Stimulated activated CD8-positive, alpha-beta memory T cell treated with anti-CD3 and anti-CD28 coated beads, Interleukin-7, amount 100 ng/mL, for 1 hour (primary cell): ENCODE results near the gene MLC1.

Source experiments
- DNase-seq, 2 donors: peaks; one replicate each; pipeline ENCODE4 v3.0.0-alpha.2; 2020; ENCODE audit warnings: low read depth in 2 of 2

Gene MLC1

DNA sequence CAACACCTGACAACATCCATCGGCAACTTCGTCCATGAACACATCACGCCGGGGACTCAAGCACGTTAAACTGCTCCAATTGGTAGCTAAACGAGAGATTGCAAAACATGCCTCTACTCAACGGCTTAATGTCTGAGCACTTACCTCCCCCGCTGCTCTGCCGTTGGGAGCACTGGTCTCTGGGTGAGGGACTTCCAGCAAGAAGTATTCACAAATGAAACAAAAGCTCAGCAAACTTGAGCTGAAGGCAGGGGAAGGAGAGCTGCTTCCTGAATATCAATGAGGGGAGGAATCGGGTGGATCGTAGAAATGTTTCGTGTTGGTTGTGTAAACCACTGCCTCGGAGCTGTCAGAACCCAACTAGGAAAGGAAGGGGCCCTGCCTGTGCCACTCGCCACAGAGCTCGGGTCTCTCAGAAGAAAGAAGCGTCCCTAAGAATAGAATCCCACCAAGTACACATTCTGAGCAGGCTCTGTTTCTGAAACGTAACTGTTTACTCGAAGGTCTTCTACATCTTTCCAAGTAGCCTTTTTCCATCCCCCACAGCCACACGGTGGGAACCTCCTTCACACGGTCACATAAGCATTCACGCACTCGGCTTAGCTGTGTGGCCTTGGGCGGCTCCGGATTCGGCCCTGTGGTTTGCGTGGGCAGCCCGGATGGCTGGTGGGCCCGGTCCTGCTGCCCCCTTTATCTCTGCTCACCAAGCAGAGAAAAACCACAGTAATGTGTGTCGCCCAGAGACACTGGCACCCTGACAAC lies at the start of gene MLC1:
TSS of gene MLC1 (minus strand) at position 216 of the 762 bp plus-strand sequence. CDS start 524 bp downstream, outside the sequence.
- DNase-seq, result no peak

GRCh38 chr22:50134481-50134880 lies 49.3 kb upstream of the MLC1 start:
- DNase-seq, result no peak

GRCh38 chr22:50131894-50132293 lies 46.7 kb upstream of the MLC1 start:
- DNase-seq, result no peak

GRCh38 chr22:50129121-50129736 lies 44.0 kb upstream of the MLC1 start:
- no peak for DNase-seq

- DNase-seq, result no peak
These were observed 39.8 kb upstream of the MLC1 start for GRCh38 chr22:50125029-50125428.

DNA sequence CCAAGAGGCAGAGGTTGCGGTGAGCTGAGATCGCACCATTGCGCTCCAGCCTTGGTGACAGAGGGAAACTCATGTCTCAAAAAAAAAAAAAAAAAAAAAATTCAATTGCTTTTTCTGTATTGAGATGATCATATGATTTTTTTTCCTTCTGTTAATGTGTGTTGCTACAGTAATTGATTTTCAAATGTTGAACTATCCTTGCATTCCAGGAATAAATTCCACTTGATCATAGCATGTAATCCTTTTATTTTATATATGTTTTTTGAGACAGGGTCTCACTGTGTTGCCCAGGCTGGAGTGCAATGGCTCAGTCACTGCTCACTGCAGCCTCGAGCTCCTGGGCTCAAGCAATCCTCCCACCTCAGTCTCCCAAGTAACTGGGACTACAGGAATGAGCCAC lies 37.9 kb upstream of the MLC1 start:
- no peak for DNase-seq

DNA sequence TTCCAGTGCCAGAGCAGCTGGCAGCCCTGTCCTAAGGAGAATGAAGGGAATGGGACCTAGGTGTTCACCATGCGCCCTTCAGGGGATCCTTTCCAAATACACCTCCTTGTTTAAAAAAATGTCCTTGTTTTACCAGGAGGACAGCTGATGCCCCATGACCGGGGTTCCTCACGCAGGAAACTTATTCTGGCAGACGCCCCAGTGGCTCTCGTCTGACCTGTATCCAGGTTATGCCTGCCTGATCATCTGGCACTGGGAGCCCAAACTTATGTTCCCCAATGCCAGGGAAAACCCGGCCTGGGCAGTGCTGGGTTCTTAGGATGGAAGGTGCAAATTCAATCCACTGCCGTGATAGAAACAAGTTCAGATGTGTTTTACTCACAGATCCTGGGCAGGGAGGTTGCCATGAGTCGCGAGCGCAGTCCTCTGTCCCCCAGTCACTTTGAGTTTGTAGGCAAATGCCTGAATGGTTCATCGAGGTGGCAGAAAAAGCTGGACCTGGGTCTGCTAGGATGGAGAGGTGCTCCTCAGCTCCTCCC lies 36.0 kb upstream of the MLC1 start:
- DNase-seq, result no peak

DNA sequence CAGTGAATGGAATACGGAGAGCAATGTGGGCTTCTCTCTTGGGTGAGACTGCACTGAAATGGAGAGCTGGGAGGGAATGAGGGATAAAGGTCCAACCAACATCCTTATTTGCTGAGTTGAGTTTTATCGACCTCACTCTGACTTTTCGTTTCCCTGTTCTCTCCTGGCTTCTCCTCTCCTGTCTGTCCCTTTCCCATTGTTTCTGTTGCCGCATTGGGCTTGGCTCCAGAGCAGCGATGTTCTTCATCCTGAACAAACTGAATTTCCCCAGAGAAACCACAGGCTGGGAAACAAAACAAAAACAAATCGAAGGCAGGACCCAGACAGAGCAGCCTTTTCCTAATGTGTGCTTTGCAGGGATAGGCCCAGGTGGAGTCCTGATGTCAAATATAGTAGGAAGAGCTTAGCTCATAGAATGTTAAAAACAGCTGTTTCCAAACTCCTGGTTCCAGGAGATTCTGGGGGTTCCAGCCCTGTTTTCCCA lies 34.6 kb upstream of the MLC1 start:
- no peak for DNase-seq

GRCh38 chr22:50119169-50119767 lies 34.0 kb upstream of the MLC1 start:
- DNase-seq, result no peak

DNA sequence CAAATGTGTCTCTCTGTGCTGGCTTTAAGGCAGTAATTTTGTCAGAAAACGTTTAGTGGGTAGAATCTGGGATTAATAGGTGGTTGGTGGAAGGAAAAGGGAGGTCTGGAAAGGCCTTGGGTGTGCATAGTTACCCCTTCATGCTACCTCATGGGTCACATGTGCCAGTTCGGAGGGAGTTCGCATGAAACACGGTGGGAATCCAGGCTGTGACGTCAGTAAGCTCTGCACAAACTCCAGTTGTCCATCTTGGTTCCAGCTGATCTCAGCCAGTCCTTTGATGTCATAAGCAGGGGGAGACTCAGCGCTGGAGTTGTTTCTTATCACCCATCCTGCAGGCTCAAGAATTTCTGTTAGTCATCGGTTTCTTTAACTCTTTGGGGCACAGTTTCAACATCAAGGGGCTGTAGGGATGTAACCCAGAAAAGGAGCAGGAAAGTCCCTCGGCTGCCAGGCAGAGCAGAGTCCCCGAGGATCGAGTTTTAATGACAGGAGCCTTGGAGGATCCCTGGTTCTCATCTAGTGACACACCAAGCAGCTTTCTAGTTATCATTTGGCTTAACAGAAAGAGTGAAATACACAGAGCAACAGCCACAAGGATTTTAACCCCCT lies 33.4 kb upstream of the MLC1 start:
- DNase-seq, result no peak

DNA sequence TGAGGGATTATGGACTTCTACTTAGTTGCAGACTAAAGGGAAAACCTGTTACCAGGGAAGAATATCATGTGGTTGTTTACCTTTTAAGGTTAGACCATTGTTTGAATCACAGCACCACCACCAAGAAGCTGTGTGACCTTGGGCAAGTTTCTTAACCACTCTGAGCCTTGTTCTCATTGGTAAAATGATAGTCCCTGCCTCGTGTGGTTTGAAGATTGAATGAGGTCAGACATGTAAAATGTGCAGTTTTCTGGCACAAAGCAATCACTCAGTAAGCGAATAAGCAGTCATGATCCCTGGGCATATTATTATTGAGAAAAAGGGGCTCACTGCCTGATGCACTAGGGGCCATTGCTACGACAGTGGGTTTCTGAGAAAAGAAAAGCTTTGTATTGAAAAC lies 32.9 kb upstream of the MLC1 start:
- no peak for DNase-seq

DNA sequence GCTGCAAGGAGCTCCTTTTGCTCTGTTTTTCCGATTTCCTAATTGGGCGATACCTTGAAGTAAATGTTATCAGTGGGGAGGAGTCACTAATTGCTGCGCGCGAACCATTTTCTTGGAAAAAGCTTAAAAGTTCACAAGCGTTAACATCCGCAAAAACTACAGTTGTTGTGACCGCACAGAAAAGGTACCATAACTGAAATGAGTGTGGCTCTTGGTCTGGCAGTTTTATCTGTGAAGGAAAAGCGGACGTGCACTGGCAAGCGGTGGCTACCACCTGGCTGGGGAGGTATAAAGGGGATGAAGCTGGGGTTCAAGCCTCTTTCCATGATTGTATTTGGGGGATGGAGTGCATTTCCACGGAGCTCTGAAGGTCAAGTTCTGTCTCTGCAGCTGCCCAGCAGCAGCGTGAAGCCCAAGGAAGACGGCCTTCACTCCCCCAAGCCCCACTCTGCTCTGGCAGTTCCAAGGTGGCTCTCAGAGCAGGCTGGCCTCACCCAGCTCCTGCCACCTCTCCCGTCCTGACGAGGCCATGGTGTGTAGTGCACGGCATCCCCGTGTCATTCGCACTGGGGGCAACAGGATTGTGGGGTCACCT lies 32.0 kb upstream of the MLC1 start:
- no peak for DNase-seq

DNA sequence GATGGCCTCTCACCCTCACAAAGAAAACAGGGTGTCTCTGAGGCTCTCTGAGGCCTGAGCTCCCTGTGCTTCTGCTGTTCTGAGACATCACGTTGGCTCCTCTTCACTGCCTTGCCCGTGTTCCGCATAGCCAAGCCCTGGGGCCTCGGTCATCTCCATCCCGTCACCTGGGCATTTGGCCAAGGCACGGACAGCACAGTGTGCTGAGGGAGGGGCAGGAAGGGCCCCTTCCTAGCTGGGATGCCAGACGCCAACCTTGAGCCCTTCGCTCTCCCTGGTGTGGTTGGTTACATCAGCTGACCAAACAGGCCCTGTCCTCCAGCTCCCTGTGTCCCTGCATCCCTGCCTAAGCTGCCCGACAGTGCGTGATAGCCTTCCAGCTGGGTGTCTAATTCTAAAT lies 30.5 kb upstream of the MLC1 start:
- no peak for DNase-seq

DNA sequence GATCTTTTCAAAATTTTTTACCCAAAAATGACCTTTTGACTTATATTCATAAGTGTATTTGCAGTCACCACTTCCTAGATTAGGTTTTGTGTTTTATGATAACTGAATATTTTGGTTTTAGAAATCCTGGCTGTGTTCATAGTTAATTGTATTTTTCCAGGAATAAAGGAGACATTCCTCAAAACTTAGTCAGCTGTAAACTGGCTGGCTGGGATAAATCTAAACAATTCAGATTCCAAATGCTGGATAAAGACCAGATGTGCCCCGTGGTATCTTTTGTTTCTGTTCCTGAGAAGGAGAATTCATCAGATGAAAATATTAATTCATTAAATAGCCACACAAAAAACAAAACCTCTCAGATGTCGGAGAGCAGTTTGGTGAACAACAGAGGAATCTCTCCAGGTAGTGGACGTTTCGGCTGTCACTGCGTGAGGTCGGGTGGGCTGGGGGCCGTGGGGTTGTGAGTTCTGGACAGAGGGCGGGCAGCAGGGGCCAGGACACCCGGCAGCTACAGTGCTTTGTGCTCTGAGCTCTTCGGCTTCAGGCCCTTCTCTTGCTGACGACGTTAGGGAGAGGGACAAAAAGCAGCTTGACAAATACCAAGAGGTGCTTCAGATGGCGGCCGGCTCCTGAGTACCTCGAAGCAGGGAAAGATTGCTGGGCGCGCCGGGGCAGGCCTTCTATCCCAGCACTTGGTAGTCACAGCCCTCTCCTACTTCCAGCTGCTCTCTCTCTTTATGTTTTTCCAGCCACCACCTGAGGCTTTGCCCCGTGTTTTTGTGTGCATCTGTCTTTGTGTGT lies 29.2 kb upstream of the MLC1 start:
- no peak for DNase-seq

- no peak for DNase-seq
These were observed 27.2 kb upstream of the MLC1 start for GRCh38 chr22:50112151-50113118.

DNA sequence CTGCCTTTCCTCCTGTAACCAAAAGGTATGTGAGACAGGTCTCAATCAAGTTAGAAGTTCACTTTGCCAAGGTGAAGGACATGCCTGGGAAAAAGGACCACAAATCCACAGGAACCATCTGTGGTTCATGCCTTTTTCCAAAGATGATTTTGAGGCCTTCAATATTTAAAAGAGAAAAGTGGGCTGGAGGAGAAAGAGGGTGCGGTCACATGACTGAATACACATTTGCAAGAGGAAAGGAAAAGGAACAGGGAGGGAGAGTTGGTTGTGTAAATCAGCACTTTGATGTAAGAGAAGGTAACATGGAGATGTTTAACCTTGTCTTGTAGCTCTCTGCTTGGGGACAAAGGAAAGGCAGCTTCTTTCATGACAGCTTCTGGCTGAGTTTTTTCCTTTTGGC lies 25.8 kb upstream of the MLC1 start:
- DNase-seq, result no peak

DNA sequence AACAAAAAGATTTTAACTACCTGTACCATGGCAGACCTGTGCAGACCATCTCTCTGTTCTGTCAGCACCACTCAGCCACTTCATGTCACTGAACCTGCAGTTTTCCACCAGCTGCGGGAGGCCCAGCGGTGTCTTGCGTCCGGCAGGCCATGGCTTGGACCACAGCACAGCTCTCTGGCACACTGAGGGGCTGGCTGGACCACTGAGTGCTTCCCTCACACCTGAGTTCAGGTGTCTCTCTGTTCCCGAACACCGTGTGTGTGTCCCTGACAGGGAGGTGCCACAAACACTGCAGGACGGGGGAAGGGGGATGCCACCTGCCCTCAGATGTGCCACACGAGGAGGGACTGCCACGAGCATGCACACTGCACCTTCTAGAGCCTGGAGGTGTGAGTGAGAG lies 22.3 kb upstream of the MLC1 start:
- DNase-seq, result no peak

GRCh38 chr22:50105208-50106100 lies 20.2 kb upstream of the MLC1 start:
- DNase-seq, result no peak

- no peak for DNase-seq
These were observed 18.9 kb upstream of the MLC1 start for GRCh38 chr22:50104141-50104544.
